GM12878 (cell line): ENCODE results near the gene SERPINI1. TPM values are rescaled to one million over a fixed set of nuclear protein-coding genes. Genes with fewer than 3 reads are reported as not detected.

Experiments
- ATAC-seq: fragments of 200-7000 bp; cut with Tn5 transposase; 3 replicates; pipeline ENCODE4 v1.9.1; 2020; ENCODE audit warnings: mild to moderate bottlenecking, moderate library complexity
- BruUV-seq: library from RNA; stranded (reverse); fragments of 400-500 nt; replicated peaks from 2 replicates; lab custom pipeline; 2021; lab: Mats Ljungman, UMichigan
- CTCF ChIA-PET: fragments of 300-600 bp; sonication (Branson Sonifier 250); formaldehyde crosslinking; extraction: SDS; loops from one replicate; lab custom pipeline; 2021; ENCODE audit warnings: inconsistent platforms; lab: Yijun Ruan, JAX
- POLR2A ChIA-PET: fragments of 350-600 bp; formaldehyde crosslinking; extraction: SDS; loops from one replicate; lab custom pipeline; 2021; ENCODE audit warnings: inconsistent platforms; lab: Charles Lee
- RAD21 ChIA-PET: fragments of 300-600 bp; sonication (Branson Sonifier 250); formaldehyde crosslinking; loops from one replicate; lab custom pipeline; 2023; ENCODE audit warnings: antibody characterized with exemption; ENCODE audit not compliant: unreplicated experiment; lab: Charles Lee
- SMC1A ChIA-PET: fragments of 300-600 bp; sonication (Branson Sonifier 250); formaldehyde crosslinking; loops from one replicate; lab custom pipeline; 2023; ENCODE audit not compliant: unreplicated experiment, uncharacterized antibody; lab: Charles Lee
- DNase-seq: peaks from one replicate; pipeline ENCODE4 v3.0.0-alpha.2; 2011; ENCODE audit warnings: low read depth, low spot score
- FAIRE-seq: peaks from 3 replicates; lab custom pipeline; 2011; peaks lifted over from hg19 to GRCh38; lab: Jason Lieb, UNC
- H2AFZ ChIP-seq: 2 replicates; pipeline ENCODE4 v1.6.0; 2011; ENCODE audit warnings: low read depth, low read length, control low read depth; ENCODE audit not compliant: control insufficient read depth
- H3K27ac ChIP-seq: 2 replicates; pipeline ENCODE4 v1.5.1; 2011; ENCODE audit warnings: control low read depth; ENCODE audit not compliant: control insufficient read depth, insufficient read depth
- H3K27me3 ChIP-seq, 2 experiments: replicated peaks in 1 of 2; 2 replicates each; pipeline versions ENCODE4 v1.6.0 to v1.6.1; 2011; ENCODE audit warnings: low read length in 1 of 2; ENCODE audit not compliant: control insufficient read depth in 2 of 2, insufficient read depth in 2 of 2
- H3K36me3 ChIP-seq, 2 experiments: 2 replicates each; pipeline ENCODE4 v1.5.1; 2011; ENCODE audit warnings: low read length in 1 of 2; ENCODE audit not compliant: control insufficient read depth in 2 of 2, insufficient read depth in 2 of 2
- H3K4me1 ChIP-seq: 2 replicates; pipeline ENCODE4 v1.6.1; 2011; ENCODE audit warnings: mild to moderate bottlenecking, low read length, moderate library complexity, mixed read lengths; ENCODE audit not compliant: control insufficient read depth, insufficient read depth
- H3K4me2 ChIP-seq: 2 replicates; pipeline ENCODE4 v1.6.0; 2011; ENCODE audit warnings: control low read depth; ENCODE audit not compliant: control insufficient read depth, insufficient read depth
- H3K4me3 ChIP-seq: fragments of 200-600 bp; sonication (generic); 2 replicates; pipeline ENCODE4 v1.5.1; 2016
- H3K79me2 ChIP-seq: 2 replicates; pipeline ENCODE4 v1.6.0; 2011; ENCODE audit warnings: low read length; ENCODE audit not compliant: control insufficient read depth, insufficient read depth
- H3K9ac ChIP-seq: 2 replicates; pipeline ENCODE4 v1.8.0; 2011; ENCODE audit warnings: low read length, control low read depth, mixed read lengths; ENCODE audit not compliant: control insufficient read depth, insufficient read depth
- H3K9me3 ChIP-seq: replicated peaks from 3 replicates; pipeline ENCODE4 v1.5.1; 2011; ENCODE audit warnings: mild to moderate bottlenecking, low read length; ENCODE audit not compliant: control insufficient read depth, insufficient read depth
- H4K20me1 ChIP-seq: 2 replicates; pipeline ENCODE4 v1.6.0; 2011; ENCODE audit not compliant: control insufficient read depth, insufficient read depth
- CHD1 ChIP-seq: IDR thresholded peaks from 2 replicates; pipeline ENCODE4 v1.6.1; 2012; ENCODE audit warnings: low read depth, low read length, improper control_type of control experiment
- GABPA ChIP-seq: IDR thresholded peaks from 2 replicates; pipeline ENCODE4 v1.6.1; 2014; ENCODE audit warnings: antibody characterized with exemption, low read depth, mild to moderate bottlenecking, inconsistent platforms
- IKZF1 ChIP-seq: fragments of 450-650 bp; conservative IDR thresholded peaks from 2 replicates; pipeline ENCODE4 v1.6.1; 2017; ENCODE audit warnings: antibody characterized with exemption, mild to moderate bottlenecking
- IRF4 ChIP-seq: IDR thresholded peaks from 2 replicates; pipeline ENCODE4 v1.6.1; 2011; ENCODE audit warnings: low read depth, low read length
- KDM1A ChIP-seq: fragments of 200-600 bp; sonication (generic); IDR thresholded peaks from 2 replicates; pipeline ENCODE4 v1.6.1; 2016; ENCODE audit warnings: borderline replicate concordance
- NFYA ChIP-seq: IDR thresholded peaks from 2 replicates; pipeline ENCODE4 v1.6.1; 2011; ENCODE audit warnings: low read depth, mild to moderate bottlenecking, low read length, improper control_type of control experiment, borderline replicate concordance
- PAX5 ChIP-seq: IDR thresholded peaks from 2 replicates; pipeline ENCODE4 v1.6.1; 2011; ENCODE audit warnings: low read depth, low read length, borderline replicate concordance
- RCOR1 ChIP-seq: conservative IDR thresholded peaks from 2 replicates; pipeline ENCODE4 v1.6.1; 2012; ENCODE audit warnings: low read depth, low read length, improper control_type of control experiment
- RUNX3 ChIP-seq: IDR thresholded peaks from 2 replicates; pipeline ENCODE4 v1.6.1; 2012; ENCODE audit warnings: low read length, inconsistent platforms
- SMAD5 ChIP-seq: IDR thresholded peaks from 2 replicates; pipeline ENCODE4 v1.6.1; 2016; ENCODE audit warnings: antibody characterized with exemption, low read depth
- STAT3 ChIP-seq: IDR thresholded peaks from 2 replicates; pipeline ENCODE4 v1.6.1; 2011; ENCODE audit warnings: low read depth, low read length, improper control_type of control experiment
- TAF1 ChIP-seq: IDR thresholded peaks from 2 replicates; pipeline ENCODE4 v1.6.1; 2011; ENCODE audit warnings: mild to moderate bottlenecking, low read depth, low read length, borderline replicate concordance
- YBX1 ChIP-seq: fragments of 450-650 bp; IDR thresholded peaks from 2 replicates; pipeline ENCODE4 v1.6.1; 2016; ENCODE audit warnings: antibody characterized with exemption
- YY1 ChIP-seq: IDR thresholded peaks from 2 replicates; pipeline ENCODE4 v1.6.1; 2011; ENCODE audit warnings: low read depth, mild to moderate bottlenecking, low read length
- ZNF217 ChIP-seq: fragments of 450-650 bp; IDR thresholded peaks from 2 replicates; pipeline ENCODE4 v1.6.1; 2017; ENCODE audit warnings: antibody characterized with exemption, mild to moderate bottlenecking
- WGBS: methylation state at CpG from one replicate; pipeline ENCODE4 v1.1.6; 2016; ENCODE audit warnings: low lambda C conversion rate; ENCODE audit not compliant: insufficient replicate concordance, insufficient coverage; ENCODE audit errors: missing lambda C conversion rate; 5-methylcytosine and 5-hydroxymethylcytosine counted together
- in situ Hi-C: fragments of 300-500 bp; cut with MboI; formaldehyde crosslinking; loops from 9 replicates; pipeline ENCODE4 v1.14.3; 2018; ENCODE audit warnings: mixed read lengths
- intact Hi-C: fragments of 100-400 bp; cut with micrococcal nuclease; formaldehyde crosslinking; loops from one replicate; pipeline ENCODE4 v1.14.2; 2022; ENCODE audit not compliant: unreplicated experiment
- polyA plus RNA-seq, 11 experiments: library from polyadenylated mRNA; depleted of rRNA in 4 of 11; unstranded in 6 of 11; stranded (reverse) in 5 of 11; fragments of >200 nt; fragmentation: Nextera tagmentation in 4 of 11; fragmentation: Illumina TruSeq in 1 of 11; extraction: Ambion mirVana in 4 of 11; extraction: Trizol in 1 of 11; gene quantifications; 1 replicate in 1 of 11; 2 replicates in 10 of 11; pipeline versions ENCODE4 v1.2.1 to v1.2.3, GENCODE V29; 2011 to 2016; ENCODE audit warnings: inconsistent platforms in 2 of 11, missing spikeins in 2 of 11, low read depth in 1 of 11
- total RNA-seq, 4 experiments: library from RNA; depleted of rRNA in 3 of 4; stranded (reverse); fragments of >200 nt in 3 of 4; fragmentation: Illumina TruSeq in 1 of 4; extraction: Trizol in 1 of 4; gene quantifications; 2 replicates each; pipeline versions ENCODE4 v1.2.1 to v1.2.3, GENCODE V29; 2013 to 2021
- TF ChIP-seq, protein P1 (sequence below): fragments of 450-650 bp; IDR thresholded peaks from 2 replicates; pipeline ENCODE4 v1.6.1; 2018; ENCODE audit warnings: borderline replicate concordance, mild to moderate bottlenecking; ENCODE audit not compliant: partially characterized antibody

The SERPINI1 gene
- total and polyA plus RNA-seq, 10 of the 15 experiments (the other 5 are each of a cell fraction or from before 2014, with no cell fraction given): 1.5 to 7.6 (median 3.6) TPM

DNA sequence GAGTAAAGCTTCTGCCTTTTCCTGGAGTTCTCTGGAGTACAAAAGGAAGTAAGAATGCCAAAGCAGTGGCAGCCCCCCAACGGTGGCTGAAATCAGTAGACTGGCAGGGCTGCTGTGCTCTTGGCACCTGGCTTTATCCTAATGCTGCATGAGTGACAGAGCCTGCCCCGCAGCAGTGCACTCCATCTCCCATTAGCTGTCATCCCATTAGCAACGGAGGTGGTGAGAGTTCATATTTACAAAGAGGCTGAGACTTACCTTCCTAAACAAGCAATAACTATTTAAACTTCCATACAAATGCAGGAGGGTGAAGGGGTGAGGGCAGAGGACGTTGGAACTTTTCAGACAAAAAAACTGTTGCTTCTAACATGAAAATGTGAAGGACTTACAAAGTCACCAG is 51.9 kb downstream of the SERPINI1 start (continued):
- no peak for TF ChIP-seq NFYA
- TF ChIP-seq YY1: no peak
- TF ChIP-seq CHD1: no peak
- no peak for TF ChIP-seq TAF1
- TF ChIP-seq IKZF1: no peak
- TF ChIP-seq, all 136 proteins: peak for 0

DNA sequence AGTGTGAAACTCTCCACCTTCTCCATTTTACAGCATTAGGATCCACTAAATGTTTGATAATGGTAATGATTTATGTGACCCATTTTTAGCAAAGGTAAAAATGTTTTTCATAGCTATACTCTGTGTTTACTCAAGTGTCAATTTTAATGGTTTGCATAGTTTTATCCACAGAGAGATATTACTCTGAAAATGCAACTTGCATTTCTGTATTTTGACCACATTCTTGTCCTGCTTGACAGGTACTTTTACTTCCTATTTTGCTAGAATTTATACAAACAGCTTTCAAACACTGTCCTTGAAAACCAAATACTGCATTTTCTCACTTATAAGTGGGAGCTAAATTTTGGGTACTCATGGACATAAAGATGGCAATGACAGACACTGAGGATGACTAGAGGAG is 62.9 kb downstream of the SERPINI1 start:
- no peaks in the 10 kb centered on the region for H4K20me1 ChIP-seq
- no peak overlapping the region for H3K9ac ChIP-seq
- no TSS peak for BruUV-seq
- TF ChIP-seq PAX5 (no peak), RUNX3 (peak; percentile 50)
- SMC1A ChIA-PET: no interaction called here
- no peak overlapping the region for H3K4me2 ChIP-seq
- H3K4me3 ChIP-seq: no peak overlapping the region
- CTCF ChIA-PET: no interaction called here
- H2AFZ ChIP-seq: no peak overlapping the region
- peak; percentile 8 for DNase-seq
- H3K9me3 ChIP-seq: no peaks in the 10 kb centered on the region
- H3K36me3 ChIP-seq: no peaks in the 10 kb centered on the region
- POLR2A ChIA-PET: no interaction called here
- in situ Hi-C loops: no loop called here
- intact Hi-C loops: no loop called here
- no peak overlapping the region for H3K27ac ChIP-seq
- H3K27me3 ChIP-seq: no peaks in the 10 kb centered on the region
- FAIRE-seq: no peak
- H3K79me2 ChIP-seq: no peaks in the 10 kb centered on the region
- RAD21 ChIA-PET: interaction anchor here (1.0 kb wide), 1 partner anchor 24 kb away, joined by 3 read pairs; no protein-coding TSS in a partner anchor
- H3K4me1 ChIP-seq: peaks cover 8% of the 10 kb centered on the region
- peak; percentile 30; the same call in 1 of the 3 replicates for ATAC-seq

DNA sequence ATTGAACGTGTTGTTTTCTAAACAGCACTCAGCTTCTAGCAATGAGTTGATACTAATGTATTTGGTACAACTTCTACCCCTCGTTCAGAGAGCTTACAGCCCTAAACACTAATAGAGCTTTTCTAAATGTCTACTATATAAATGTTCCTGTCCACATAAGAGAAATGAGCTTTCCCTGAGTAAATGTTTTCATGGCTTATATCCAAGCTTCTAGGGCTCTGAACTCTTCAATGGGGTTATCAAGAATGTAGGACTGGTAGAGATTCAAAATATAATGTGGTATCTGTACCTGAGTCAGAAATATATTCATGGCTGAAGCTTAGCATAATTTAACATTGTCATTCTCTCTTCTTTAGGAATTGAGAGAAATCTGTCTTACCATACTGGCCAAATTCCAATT is 73.4 kb downstream of the SERPINI1 start:
- no peaks in the 10 kb centered on the region for H4K20me1 ChIP-seq
- no peaks in the 10 kb centered on the region for H3K27me3 ChIP-seq
- H3K27ac ChIP-seq: no peak overlapping the region
- in situ Hi-C loops: no loop called here
- FAIRE-seq (no peak), DNase-seq (no peak), ATAC-seq (no peak)
- H3K4me1 ChIP-seq: no peaks in the 10 kb centered on the region
- 4% methylated on average over 2 of the region's 2 CpGs for WGBS
- no peaks in the 10 kb centered on the region for H3K9me3 ChIP-seq
- ChIA-PET RAD21 (no interaction called here), SMC1A (interaction anchor here (1.0 to 1.6 kb wide), 3 partner anchors 8 to 59 kb away, joined by 3 to 6 read pairs (median 3); no protein-coding TSS in a partner anchor), POLR2A (no interaction called here), CTCF (interaction anchor here (1.1 to 1.5 kb wide), 2 partner anchors 10 to 125 kb away, joined by 4 read pairs; no protein-coding TSS in a partner anchor)
- H3K79me2 ChIP-seq: no peaks in the 10 kb centered on the region
- no peak overlapping the region for H3K4me3 ChIP-seq
- intact Hi-C loops: no loop called here
- no peak overlapping the region for H2AFZ ChIP-seq
- H3K36me3 ChIP-seq: no peaks in the 10 kb centered on the region
- H3K4me2 ChIP-seq: no peak overlapping the region
- H3K9ac ChIP-seq: no peak overlapping the region
- no TSS peak for BruUV-seq
- TF ChIP-seq IRF4 (no peak), KDM1A (no peak), STAT3 (no peak), ZNF217 (no peak), RCOR1 (no peak), RUNX3 (no peak), GABPA (no peak), YBX1 (no peak), SMAD5 (no peak)
- TF ChIP-seq, protein P1, sequence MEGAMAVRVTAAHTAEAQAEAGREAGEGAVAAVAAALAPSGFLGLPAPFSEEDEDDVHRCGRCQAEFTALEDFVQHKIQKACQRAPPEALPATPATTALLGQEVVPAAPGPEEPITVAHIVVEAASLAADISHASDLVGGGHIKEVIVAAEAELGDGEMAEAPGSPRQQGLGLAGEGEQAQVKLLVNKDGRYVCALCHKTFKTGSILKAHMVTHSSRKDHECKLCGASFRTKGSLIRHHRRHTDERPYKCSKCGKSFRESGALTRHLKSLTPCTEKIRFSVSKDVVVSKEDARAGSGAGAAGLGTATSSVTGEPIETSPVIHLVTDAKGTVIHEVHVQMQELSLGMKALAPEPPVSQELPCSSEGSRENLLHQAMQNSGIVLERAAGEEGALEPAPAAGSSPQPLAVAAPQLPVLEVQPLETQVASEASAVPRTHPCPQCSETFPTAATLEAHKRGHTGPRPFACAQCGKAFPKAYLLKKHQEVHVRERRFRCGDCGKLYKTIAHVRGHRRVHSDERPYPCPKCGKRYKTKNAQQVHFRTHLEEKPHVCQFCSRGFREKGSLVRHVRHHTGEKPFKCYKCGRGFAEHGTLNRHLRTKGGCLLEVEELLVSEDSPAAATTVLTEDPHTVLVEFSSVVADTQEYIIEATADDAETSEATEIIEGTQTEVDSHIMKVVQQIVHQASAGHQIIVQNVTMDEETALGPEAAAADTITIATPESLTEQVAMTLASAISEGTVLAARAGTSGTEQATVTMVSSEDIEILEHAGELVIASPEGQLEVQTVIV: no peak
